GM19099 (cell line): Measurements from ENCODE around the gene KCTD15.

ENCODE experiments used
- POLR2A ChIP-seq: IDR thresholded peaks from 3 replicates; pipeline ENCODE4 v1.6.1; 2011; ENCODE audit warnings: low read depth; ENCODE audit not compliant: insufficient read length; ENCODE audit errors: extremely low read depth

The KCTD15 gene

GRCh38 chr19:33763633-33764371 is 32.9 kb upstream of the KCTD15 start:
- no peak for TF ChIP-seq POLR2A

- no peak for TF ChIP-seq POLR2A
These were observed 30.0 kb upstream of the KCTD15 start for GRCh38 chr19:33766623-33767022.

DNA sequence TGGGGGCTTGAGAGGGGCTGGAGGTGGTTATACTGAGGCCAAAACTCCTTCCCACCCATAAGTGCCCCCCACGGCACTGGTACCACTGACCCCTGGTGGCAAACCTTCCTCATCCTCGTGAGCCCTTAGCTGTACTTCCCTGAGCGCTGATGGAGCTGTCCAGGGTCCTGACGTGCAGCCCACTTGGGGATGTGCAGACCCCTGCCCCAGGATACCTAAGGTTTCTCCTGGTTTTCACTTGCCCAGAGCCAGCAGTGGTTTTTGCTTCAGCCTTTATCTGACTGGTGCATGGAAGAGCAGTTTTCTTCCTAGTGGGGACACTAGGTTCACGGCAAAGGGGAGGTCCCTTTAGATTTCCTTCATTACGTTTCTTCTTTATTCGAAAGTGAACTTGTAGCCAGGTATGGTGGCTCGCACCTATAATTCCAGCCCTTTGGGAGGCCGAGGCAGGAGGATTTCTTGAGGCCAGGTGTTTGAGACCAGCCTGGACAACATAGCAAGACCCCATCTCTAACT is 28.7 kb upstream of the KCTD15 start:
- no peak for TF ChIP-seq POLR2A

DNA sequence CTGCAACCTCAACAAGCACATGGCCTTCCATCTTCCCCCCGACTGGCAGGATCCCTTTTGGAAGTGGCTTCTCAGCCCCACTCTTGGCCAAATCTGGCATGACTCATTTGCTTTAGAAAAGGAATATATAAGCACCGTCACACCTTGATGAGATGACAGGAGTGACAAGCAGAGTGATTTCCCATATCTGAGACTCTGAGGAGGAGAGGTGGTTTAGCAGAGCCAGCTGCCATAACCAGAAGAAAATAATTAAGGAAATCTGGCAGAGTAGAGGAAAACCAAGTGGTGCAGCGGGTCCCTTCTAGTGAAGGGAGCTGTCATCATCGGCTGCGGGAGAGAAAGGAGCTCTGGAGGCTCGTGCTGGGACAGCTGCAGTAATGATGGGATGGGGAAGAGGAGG is 27.5 kb upstream of the KCTD15 start:
- no peak for TF ChIP-seq POLR2A

DNA sequence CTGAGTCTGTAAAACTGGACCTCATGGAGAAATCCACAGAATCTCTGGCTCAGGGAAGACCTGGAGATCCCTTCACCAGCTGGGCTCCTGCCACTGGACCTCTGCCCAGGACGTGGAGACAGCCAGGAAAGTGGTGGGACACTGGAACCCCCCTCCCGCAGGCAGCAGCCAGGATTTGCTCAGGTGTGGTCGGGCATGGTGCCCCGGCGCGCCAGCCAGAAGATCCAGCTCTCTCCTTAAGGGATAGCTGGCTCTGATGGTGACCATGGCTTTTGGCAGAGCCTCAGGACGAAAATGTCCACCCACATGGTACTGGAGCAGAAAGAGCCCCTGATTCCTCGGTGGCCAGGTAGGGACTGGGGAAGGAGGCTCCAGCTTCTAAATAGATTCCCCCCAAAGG is 26.6 kb upstream of the KCTD15 start:
- no peak for TF ChIP-seq POLR2A

- no peak for TF ChIP-seq POLR2A
These were observed 25.1 kb upstream of the KCTD15 start for GRCh38 chr19:33771384-33772101.

DNA sequence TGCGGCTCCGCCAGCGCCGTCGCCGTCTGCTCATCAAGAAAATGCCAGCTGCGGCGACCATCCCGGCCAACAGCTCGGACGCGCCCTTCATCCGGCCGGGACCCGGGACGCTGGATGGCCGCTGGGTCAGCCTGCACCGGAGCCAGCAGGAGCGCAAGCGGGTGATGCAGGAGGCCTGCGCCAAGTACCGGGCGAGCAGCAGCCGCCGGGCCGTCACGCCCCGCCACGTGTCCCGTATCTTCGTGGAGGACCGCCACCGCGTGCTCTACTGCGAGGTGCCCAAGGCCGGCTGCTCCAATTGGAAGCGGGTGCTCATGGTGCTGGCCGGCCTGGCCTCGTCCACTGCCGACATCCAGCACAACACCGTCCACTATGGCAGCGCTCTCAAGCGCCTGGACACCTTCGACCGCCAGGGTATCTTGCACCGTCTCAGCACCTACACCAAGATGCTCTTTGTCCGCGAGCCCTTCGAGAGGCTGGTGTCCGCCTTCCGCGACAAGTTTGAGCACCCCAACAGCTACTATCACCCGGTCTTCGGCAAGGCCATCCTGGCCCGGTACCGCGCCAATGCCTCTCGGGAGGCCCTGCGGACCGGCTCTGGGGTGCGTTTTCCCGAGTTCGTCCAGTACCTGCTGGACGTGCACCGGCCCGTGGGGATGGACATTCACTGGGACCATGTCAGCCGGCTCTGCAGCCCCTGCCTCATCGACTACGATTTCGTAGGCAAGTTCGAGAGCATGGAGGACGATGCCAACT is 24.4 kb upstream of the KCTD15 start:
- no peak for TF ChIP-seq POLR2A

GRCh38 chr19:33772858-33773180 is 23.9 kb upstream of the KCTD15 start:
- TF ChIP-seq POLR2A: no peak

GRCh38 chr19:33773704-33774624 is 22.7 kb upstream of the KCTD15 start:
- no peak for TF ChIP-seq POLR2A

DNA sequence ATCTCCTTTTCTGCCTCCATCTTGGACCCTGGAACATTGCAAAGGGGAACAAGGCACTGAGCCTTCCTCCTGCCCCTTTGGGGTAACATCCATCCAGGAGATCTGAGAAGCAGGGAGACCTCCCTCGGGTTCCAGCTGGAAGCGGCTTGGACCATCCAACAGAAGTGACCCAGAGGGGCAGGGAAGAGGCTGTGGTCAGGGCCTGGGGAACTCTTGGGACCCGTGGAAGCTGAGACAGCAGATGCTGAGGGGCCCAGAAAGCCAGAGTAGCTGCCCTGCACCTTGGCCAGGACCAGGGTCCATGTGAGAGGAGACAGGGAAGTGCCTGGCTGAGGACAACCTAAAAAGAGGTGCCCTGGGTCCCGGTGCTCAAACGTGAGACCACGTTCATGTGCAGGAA is 21.9 kb upstream of the KCTD15 start:
- TF ChIP-seq POLR2A: no peak

GRCh38 chr19:33775731-33776487 is 20.8 kb upstream of the KCTD15 start:
- TF ChIP-seq POLR2A: no peak

DNA sequence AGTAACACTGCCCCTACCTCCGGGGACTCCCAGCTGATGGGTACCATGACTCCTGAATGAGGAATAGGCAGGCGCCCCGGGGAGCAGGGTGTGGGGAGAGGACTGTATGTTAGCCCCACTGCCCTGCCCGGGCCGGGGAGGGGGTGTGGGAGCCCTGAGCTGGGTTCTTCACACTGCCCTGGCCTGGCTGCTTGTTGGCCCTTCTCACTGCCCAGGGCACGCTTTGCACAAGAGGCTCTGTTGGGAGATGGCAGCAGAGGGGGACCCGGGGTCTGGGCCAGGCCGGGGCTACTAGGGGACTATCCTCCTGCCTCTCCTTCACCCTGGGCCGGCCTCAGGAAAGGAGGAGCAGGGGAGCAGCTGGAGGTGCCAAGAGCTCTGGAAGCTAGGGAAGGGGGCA is 19.3 kb upstream of the KCTD15 start:
- TF ChIP-seq POLR2A: no peak

GRCh38 chr19:33777753-33778088 is 18.9 kb upstream of the KCTD15 start:
- no peak for TF ChIP-seq POLR2A

- no peak for TF ChIP-seq POLR2A
These were observed 18.4 kb upstream of the KCTD15 start for GRCh38 chr19:33778089-33778791.

- TF ChIP-seq POLR2A: no peak
These were observed 16.8 kb upstream of the KCTD15 start for GRCh38 chr19:33779849-33780248.
